Measurements from ENCODE around the gene RPP21. TPM values are rescaled to one million over a fixed set of nuclear protein-coding genes. Genes with fewer than 3 reads are reported as not detected.
A peak's percentile ranks its signal among the peaks of the same experiment; 100 is the strongest.

Gene RPP21
- total and polyA plus RNA-seq, 12 donors, result 16.2 to 113 (median 24.9) TPM

GRCh38 chr6:30341218-30341617 is 3.7 kb upstream of the RPP21 start:
- TF ChIP-seq CTCF (IDR thresholded peaks at IDR 0.05), result no peak
- DNase-seq (no peak), ATAC-seq (no peak)
- no peaks in the 10 kb centered on the region for H3K27me3 ChIP-seq
- H3K9me3 ChIP-seq, result no peaks in the 10 kb centered on the region
- H3K27ac ChIP-seq, result no peak overlapping the region
- H3K4me1 ChIP-seq, result peaks cover 0 to 15% (median 8%) of the 10 kb centered on the region in 9 donors
- intact Hi-C loops (cut with DNase I), result no loop called here
- 94 to 96% methylated on average over 3 of the region's 3 CpGs for WGBS, 2 donors
- H3K36me3 ChIP-seq, result peaks cover 0 to 75% (median 12%) of the 10 kb centered on the region in 9 donors
- no peak overlapping the region for H3K4me3 ChIP-seq

GRCh38 chr6:30341728-30342127 is 3.2 kb upstream of the RPP21 start:
- 96 to 97% methylated on average over 16 of the region's 16 CpGs for WGBS, 2 donors
- intact Hi-C loops (cut with DNase I), result no loop called here
- ATAC-seq, result no peak

GRCh38 chr6:30344191-30344867 is 627 bp upstream of the RPP21 start:
- Histone ChIP-seq H3K4me1 (peaks cover 0 to 16% (median 10%) of the 10 kb centered on the region in 9 donors), H3K36me3 (peaks cover 0 to 70% (median 12%) of the 10 kb centered on the region in 9 donors), H3K4me3 (peak overlapping the region in 7 of 10 donors; percentile 73 to 95 (median 89)), H3K27me3 (no peaks in the 10 kb centered on the region), H3K9me3 (no peaks in the 10 kb centered on the region), H3K27ac (peak overlapping the region in 6 of 10 donors; percentile 70 to 92 (median 89))
- no peak for ATAC-seq
- no peak for TF ChIP-seq CTCF (IDR thresholded peaks at IDR 0.05)
- intact Hi-C loops (cut with DNase I), result no loop called here
- no peak for DNase-seq
- WGBS, 2 donors, result 59 to 64% methylated on average over 4 of the region's 4 CpGs

More at GRCh38 chr6:30341728-30342127, 3.2 kb upstream of the RPP21 start:
- Histone ChIP-seq H3K9me3 (no peaks in the 10 kb centered on the region), H3K27me3 (no peaks in the 10 kb centered on the region), H3K27ac (no peak overlapping the region), H3K36me3 (peaks cover 0 to 74% (median 12%) of the 10 kb centered on the region in 9 donors), H3K4me3 (no peak overlapping the region), H3K4me1 (peaks cover 0 to 16% (median 10%) of the 10 kb centered on the region in 9 donors)
- DNase-seq, result no peak
- no peak for TF ChIP-seq CTCF (IDR thresholded peaks at IDR 0.05)

- H3K27ac ChIP-seq, result peak overlapping the region in 3 of 10 donors; percentile 87 to 92 (median 88)
- H3K4me3 ChIP-seq, result peak overlapping the region; percentile 56 to 95 (median 86)
- no peak for ATAC-seq
- no peaks in the 10 kb centered on the region for H3K9me3 ChIP-seq
- H3K27me3 ChIP-seq, result peaks cover 0 to 6% (median 0%) of the 10 kb centered on the region in 7 donors
- no peak for DNase-seq
- no peak for TF ChIP-seq CTCF (IDR thresholded peaks at IDR 0.05)
- intact Hi-C loops (cut with DNase I), result no loop called here
- peaks cover 0 to 16% (median 10%) of the 10 kb centered on the region in 9 donors for H3K4me1 ChIP-seq
- H3K36me3 ChIP-seq, result peaks cover 0 to 55% (median 3%) of the 10 kb centered on the region in 9 donors
- 44 to 46% methylated on average over 4 of the region's 4 CpGs for WGBS, 2 donors
Measured at GRCh38 chr6:30345852-30346251, 896 bp downstream of the RPP21 start.
